HL-60 (cell line): ENCODE results near the gene ZMIZ1.

ENCODE experiments used
- REST ChIP-seq: IDR thresholded peaks from 2 replicates; pipeline ENCODE4 v1.6.1; 2012; ENCODE audit warnings: low read depth; ENCODE audit not compliant: insufficient replicate concordance
- SPI1 ChIP-seq: IDR thresholded peaks from 2 replicates; pipeline ENCODE4 v1.6.1; 2012; ENCODE audit warnings: low read depth, mild to moderate bottlenecking, borderline replicate concordance
- TF ChIP-seq, protein P1 (sequence below): IDR thresholded peaks from one replicate; pipeline ENCODE4 v1.5.1; 2011; ENCODE audit warnings: low read length, control low read depth, inconsistent platforms; ENCODE audit not compliant: insufficient read depth

- TF ChIP-seq, protein P1, sequence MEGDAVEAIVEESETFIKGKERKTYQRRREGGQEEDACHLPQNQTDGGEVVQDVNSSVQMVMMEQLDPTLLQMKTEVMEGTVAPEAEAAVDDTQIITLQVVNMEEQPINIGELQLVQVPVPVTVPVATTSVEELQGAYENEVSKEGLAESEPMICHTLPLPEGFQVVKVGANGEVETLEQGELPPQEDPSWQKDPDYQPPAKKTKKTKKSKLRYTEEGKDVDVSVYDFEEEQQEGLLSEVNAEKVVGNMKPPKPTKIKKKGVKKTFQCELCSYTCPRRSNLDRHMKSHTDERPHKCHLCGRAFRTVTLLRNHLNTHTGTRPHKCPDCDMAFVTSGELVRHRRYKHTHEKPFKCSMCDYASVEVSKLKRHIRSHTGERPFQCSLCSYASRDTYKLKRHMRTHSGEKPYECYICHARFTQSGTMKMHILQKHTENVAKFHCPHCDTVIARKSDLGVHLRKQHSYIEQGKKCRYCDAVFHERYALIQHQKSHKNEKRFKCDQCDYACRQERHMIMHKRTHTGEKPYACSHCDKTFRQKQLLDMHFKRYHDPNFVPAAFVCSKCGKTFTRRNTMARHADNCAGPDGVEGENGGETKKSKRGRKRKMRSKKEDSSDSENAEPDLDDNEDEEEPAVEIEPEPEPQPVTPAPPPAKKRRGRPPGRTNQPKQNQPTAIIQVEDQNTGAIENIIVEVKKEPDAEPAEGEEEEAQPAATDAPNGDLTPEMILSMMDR, result no peak
- TF ChIP-seq REST (no peak), SPI1 (no peak)
Observed at GRCh38 chr10:79284158-79284871, 215.5 kb downstream of the ZMIZ1 start.
